HepG2 (cell line): ENCODE results near the gene DNAJC7. TPM values are rescaled to one million over a fixed set of nuclear protein-coding genes. Genes with fewer than 3 reads are reported as not detected.

Experiments
- GABPB1 ChIP-seq: IDR thresholded peaks from 2 replicates; pipeline ENCODE4 v1.6.1; 2016; ENCODE audit warnings: mild to moderate bottlenecking, missing genetic modification reagents, moderate library complexity, missing compliant biosample characterization
- HOXD1 ChIP-seq: sonication (generic); formaldehyde crosslinking; IDR thresholded peaks from 2 replicates; pipeline ENCODE4 v1.5.0; 2020; ENCODE audit warnings: missing genetic modification reagents
- KMT2B ChIP-seq: IDR thresholded peaks from 2 replicates; pipeline ENCODE4 v1.6.1; 2016; ENCODE audit warnings: missing genetic modification reagents, missing compliant biosample characterization
- NFATC3 ChIP-seq: sonication (generic); formaldehyde crosslinking; IDR thresholded peaks from 2 replicates; pipeline ENCODE4 v1.5.1; 2020; ENCODE audit warnings: mild to moderate bottlenecking, missing genetic modification reagents
- RBAK ChIP-seq: sonication (generic); formaldehyde crosslinking; IDR thresholded peaks from 2 replicates; pipeline ENCODE4 v1.5.1; 2020; ENCODE audit warnings: mild to moderate bottlenecking, missing genetic modification reagents
- SAP130 ChIP-seq: IDR thresholded peaks from 2 replicates; pipeline ENCODE4 v1.6.1; 2016; ENCODE audit warnings: low read depth
- SIX1 ChIP-seq: sonication (generic); formaldehyde crosslinking; IDR thresholded peaks from 2 replicates; pipeline ENCODE4 v1.4.0; 2020; ENCODE audit warnings: missing genetic modification reagents, borderline replicate concordance
- TFDP2 ChIP-seq: sonication (generic); formaldehyde crosslinking; IDR thresholded peaks from 2 replicates; pipeline ENCODE4 v1.4.0; 2020; ENCODE audit warnings: missing genetic modification reagents
- TGIF2 ChIP-seq: IDR thresholded peaks from 2 replicates; pipeline ENCODE4 v1.6.1; 2016; ENCODE audit warnings: control low read depth, missing compliant biosample characterization
- WIZ ChIP-seq: sonication (generic); formaldehyde crosslinking; IDR thresholded peaks from 2 replicates; pipeline ENCODE4 v1.5.1; 2020; ENCODE audit warnings: mild to moderate bottlenecking, missing genetic modification reagents
- XRCC5 ChIP-seq: fragments of 200-400 bp; formaldehyde crosslinking; optimal IDR thresholded peaks from 2 replicates; pipeline ENCODE3; 2017; ENCODE audit warnings: mild to moderate bottlenecking, low read length
- ZFYVE20 ChIP-seq: sonication (generic); formaldehyde crosslinking; IDR thresholded peaks from 2 replicates; pipeline ENCODE4 v1.8.0; 2023; ENCODE audit warnings: low read depth, mild to moderate bottlenecking, moderate library complexity, missing genetic modification reagents, borderline replicate concordance
- ZMYM3 ChIP-seq: sonication (generic); formaldehyde crosslinking; IDR thresholded peaks from 2 replicates; pipeline ENCODE4 v1.5.1; 2020; ENCODE audit warnings: mild to moderate bottlenecking, missing genetic modification reagents
- ZNF333 ChIP-seq: sonication (generic); formaldehyde crosslinking; IDR thresholded peaks from 2 replicates; pipeline ENCODE4 v1.4.0; 2020; ENCODE audit warnings: mild to moderate bottlenecking, missing genetic modification reagents, borderline replicate concordance
- ZNF382 ChIP-seq: sonication (generic); formaldehyde crosslinking; IDR thresholded peaks from 2 replicates; pipeline ENCODE4 v1.5.0; 2020; ENCODE audit warnings: missing genetic modification reagents, mild to moderate bottlenecking, borderline replicate concordance
- ZNF570 ChIP-seq: sonication (generic); formaldehyde crosslinking; IDR thresholded peaks from 2 replicates; pipeline ENCODE4 v1.4.0; 2020; ENCODE audit warnings: mild to moderate bottlenecking, missing genetic modification reagents, borderline replicate concordance
- ZNF660 ChIP-seq: sonication (generic); formaldehyde crosslinking; IDR thresholded peaks from 2 replicates; pipeline ENCODE4 v1.5.1; 2020; ENCODE audit warnings: mild to moderate bottlenecking, low read depth, missing genetic modification reagents, borderline replicate concordance
- ZNF770 ChIP-seq: sonication (generic); formaldehyde crosslinking; IDR thresholded peaks from 2 replicates; pipeline ENCODE4 v1.5.0; 2020; ENCODE audit warnings: mild to moderate bottlenecking, missing genetic modification reagents
- polyA plus RNA-seq, 8 experiments: library from polyadenylated mRNA; depleted of rRNA in 3 of 8; stranded (reverse) in 7 of 8; unstranded in 1 of 8; fragments of >200 nt; fragmentation: Illumina TruSeq in 4 of 8; extraction: Trizol in 4 of 8; gene quantifications; 2 replicates each; pipeline versions ENCODE4 v1.2.1 to v1.2.3, GENCODE V29; 2011 to 2016; ENCODE audit warnings: low read depth in 4 of 8, missing spikeins in 1 of 8, mixed read lengths in 1 of 8; ENCODE audit not compliant: insufficient read depth in 1 of 8
- total RNA-seq, 5 experiments: library from RNA; depleted of rRNA; stranded (reverse); fragments of >200 nt; fragmentation: Illumina TruSeq; extraction: Trizol; gene quantifications; 2 replicates each; pipeline ENCODE4 v1.2.3, GENCODE V29; 2016; ENCODE audit warnings: low read depth in 1 of 5
- TF ChIP-seq, protein P1 (sequence below): IDR thresholded peaks from 2 replicates; pipeline ENCODE4 v1.6.1; 2012; ENCODE audit warnings: inconsistent platforms
- TF ChIP-seq, protein P2 (sequence below): sonication (generic); formaldehyde crosslinking; IDR thresholded peaks from 2 replicates; pipeline ENCODE4 v1.5.0; 2020; ENCODE audit warnings: mild to moderate bottlenecking, missing genetic modification reagents, borderline replicate concordance
- TF ChIP-seq, protein P3 (sequence below): sonication (generic); formaldehyde crosslinking; IDR thresholded peaks from 2 replicates; pipeline ENCODE4 v1.5.0; 2020; ENCODE audit warnings: missing genetic modification reagents, mild to moderate bottlenecking, borderline replicate concordance

The DNAJC7 gene
- total and polyA plus RNA-seq, 2 of the 13 experiments (the other 11 are each of a cell fraction or from before 2014, with no cell fraction given), result 47.7 to 132 TPM

DNA sequence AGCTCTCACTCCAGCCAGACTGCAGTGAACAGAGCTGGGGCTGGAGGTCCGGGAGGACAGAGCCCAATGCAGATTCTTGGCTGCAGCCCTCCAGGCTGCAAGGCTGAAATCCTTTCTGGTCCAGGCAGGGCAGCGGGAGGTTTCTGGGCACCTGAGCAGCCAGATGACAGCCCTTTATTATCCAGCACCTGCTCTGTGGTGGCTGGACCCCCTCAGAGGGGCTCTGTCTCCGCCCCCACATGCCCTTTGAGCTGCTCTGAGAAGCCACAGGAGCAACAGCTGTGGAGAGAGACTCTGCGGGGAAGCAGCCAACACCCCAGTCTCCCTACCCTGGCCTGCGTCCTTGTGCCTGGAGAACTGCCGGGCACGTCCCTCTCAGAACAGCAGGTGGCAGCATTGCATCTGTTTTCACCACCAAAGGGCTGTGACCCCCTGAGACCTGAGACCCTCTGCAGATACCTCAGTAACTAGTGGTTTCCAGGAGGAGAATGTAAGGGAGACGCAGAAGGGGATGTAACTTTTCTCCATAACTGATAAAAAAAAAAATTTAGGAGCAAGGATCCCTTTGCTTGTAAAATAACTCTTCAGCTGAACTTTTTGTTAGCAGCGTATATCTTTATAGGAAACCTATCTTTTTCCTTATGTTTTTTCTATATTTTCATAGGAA is 54.3 kb downstream of the DNAJC7 start (continued):
- TF ChIP-seq TGIF2 (CRISPR knock-in tag) (peak; percentile 52; the same call in 1 of the 2 replicates), WIZ (CRISPR knock-in tag) (no peak), RBAK (CRISPR knock-in tag) (no peak), ZNF570 (no peak), ZNF333 (CRISPR knock-in tag) (peak; percentile 69; the same call in 1 of the 2 replicates), NFATC3 (CRISPR knock-in tag) (no peak), KMT2B (CRISPR knock-in tag) (no peak), SIX1 (CRISPR knock-in tag) (no peak), GABPB1 (0 out of 2 replicates have a peak, but pooled peaks have one; percentile 22), ZFYVE20 (no peak), ZMYM3 (CRISPR knock-in tag) (0 out of 2 replicates have a peak, but pooled peaks have one; percentile 30), ZNF660 (CRISPR knock-in tag) (no peak), ZNF382 (no peak), HOXD1 (CRISPR knock-in tag) (no peak), XRCC5 (peak; percentile 71), SAP130 (CRISPR knock-in tag) (peak; percentile 44; the same call in 1 of the 2 replicates), ZNF770 (no peak), TFDP2 (no peak)
- TF ChIP-seq, protein P1, sequence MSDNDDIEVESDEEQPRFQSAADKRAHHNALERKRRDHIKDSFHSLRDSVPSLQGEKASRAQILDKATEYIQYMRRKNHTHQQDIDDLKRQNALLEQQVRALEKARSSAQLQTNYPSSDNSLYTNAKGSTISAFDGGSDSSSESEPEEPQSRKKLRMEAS, result peak; percentile 49; the same call in 1 of the 2 replicates
- TF ChIP-seq, protein P2, sequence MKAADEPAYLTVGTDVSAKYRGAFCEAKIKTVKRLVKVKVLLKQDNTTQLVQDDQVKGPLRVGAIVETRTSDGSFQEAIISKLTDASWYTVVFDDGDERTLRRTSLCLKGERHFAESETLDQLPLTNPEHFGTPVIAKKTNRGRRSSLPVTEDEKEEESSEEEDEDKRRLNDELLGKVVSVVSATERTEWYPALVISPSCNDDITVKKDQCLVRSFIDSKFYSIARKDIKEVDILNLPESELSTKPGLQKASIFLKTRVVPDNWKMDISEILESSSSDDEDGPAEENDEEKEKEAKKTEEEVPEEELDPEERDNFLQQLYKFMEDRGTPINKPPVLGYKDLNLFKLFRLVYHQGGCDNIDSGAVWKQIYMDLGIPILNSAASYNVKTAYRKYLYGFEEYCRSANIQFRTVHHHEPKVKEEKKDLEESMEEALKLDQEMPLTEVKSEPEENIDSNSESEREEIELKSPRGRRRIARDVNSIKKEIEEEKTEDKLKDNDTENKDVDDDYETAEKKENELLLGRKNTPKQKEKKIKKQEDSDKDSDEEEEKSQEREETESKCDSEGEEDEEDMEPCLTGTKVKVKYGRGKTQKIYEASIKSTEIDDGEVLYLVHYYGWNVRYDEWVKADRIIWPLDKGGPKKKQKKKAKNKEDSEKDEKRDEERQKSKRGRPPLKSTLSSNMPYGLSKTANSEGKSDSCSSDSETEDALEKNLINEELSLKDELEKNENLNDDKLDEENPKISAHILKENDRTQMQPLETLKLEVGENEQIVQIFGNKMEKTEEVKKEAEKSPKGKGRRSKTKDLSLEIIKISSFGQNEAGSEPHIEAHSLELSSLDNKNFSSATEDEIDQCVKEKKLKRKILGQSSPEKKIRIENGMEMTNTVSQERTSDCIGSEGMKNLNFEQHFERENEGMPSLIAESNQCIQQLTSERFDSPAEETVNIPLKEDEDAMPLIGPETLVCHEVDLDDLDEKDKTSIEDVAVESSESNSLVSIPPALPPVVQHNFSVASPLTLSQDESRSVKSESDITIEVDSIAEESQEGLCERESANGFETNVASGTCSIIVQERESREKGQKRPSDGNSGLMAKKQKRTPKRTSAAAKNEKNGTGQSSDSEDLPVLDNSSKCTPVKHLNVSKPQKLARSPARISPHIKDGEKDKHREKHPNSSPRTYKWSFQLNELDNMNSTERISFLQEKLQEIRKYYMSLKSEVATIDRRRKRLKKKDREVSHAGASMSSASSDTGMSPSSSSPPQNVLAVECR (CRISPR knock-in tag), result peak; percentile 47; the same call in 1 of the 2 replicates
- TF ChIP-seq, protein P3, sequence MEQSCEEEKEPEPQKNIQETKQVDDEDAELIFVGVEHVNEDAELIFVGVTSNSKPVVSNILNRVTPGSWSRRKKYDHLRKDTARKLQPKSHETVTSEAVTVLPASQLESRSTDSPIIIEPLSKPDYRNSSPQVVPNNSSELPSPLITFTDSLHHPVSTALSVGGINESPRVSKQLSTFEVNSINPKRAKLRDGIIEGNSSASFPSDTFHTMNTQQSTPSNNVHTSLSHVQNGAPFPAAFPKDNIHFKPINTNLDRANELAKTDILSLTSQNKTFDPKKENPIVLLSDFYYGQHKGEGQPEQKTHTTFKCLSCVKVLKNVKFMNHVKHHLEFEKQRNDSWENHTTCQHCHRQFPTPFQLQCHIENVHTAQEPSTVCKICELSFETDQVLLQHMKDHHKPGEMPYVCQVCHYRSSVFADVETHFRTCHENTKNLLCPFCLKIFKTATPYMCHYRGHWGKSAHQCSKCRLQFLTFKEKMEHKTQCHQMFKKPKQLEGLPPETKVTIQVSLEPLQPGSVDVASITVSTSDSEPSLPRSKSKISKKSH, result no peak
